OCI-LY7 (cell line): Measurements from ENCODE around the gene SHPK. TPM values are rescaled to one million over a fixed set of nuclear protein-coding genes. Genes with fewer than 3 reads are reported as not detected.

Source experiments
- BruUV-seq: library from RNA; stranded (reverse); fragments of 400-500 nt; replicated peaks from 2 replicates; lab custom pipeline; 2021; lab: Mats Ljungman, UMichigan
- CTCF ChIA-PET: fragments of 300-600 bp; sonication (Branson Sonifier 250); formaldehyde crosslinking; loops from one replicate; lab custom pipeline; 2022; ENCODE audit warnings: antibody characterized with exemption; ENCODE audit not compliant: unreplicated experiment; lab: Charles Lee
- POLR2A ChIA-PET: fragments of 300-600 bp; sonication (Branson Sonifier 250); formaldehyde crosslinking; loops from one replicate; lab custom pipeline; 2022; ENCODE audit warnings: antibody characterized with exemption; lab: Charles Lee
- DNase-seq: peaks from one replicate; pipeline ENCODE4 v3.0.0-alpha.2; 2015; ENCODE audit warnings: low spot score
- H2AFZ ChIP-seq: fragments of 200-600 bp; sonication (generic), shearing (Covaris generic); 2 replicates; pipeline ENCODE4 v1.6.1; 2014; ENCODE audit warnings: mild to moderate bottlenecking, antibody characterized with exemption, low read length, moderate library complexity
- H3K27ac ChIP-seq: fragments of 200-600 bp; sonication (generic); 2 replicates; pipeline ENCODE4 v1.5.1; 2014; ENCODE audit warnings: mixed run types, low read depth, mild to moderate bottlenecking, moderate library complexity, low read length, inconsistent platforms; ENCODE audit not compliant: poor library complexity, severe bottlenecking
- H3K36me3 ChIP-seq: fragments of 200-600 bp; sonication (generic); 2 replicates; pipeline ENCODE4 v1.6.1; 2014; ENCODE audit warnings: mild to moderate bottlenecking, antibody characterized with exemption, low read length, moderate library complexity, mixed read lengths; ENCODE audit not compliant: insufficient read depth
- H3K4me1 ChIP-seq: fragments of 200-600 bp; sonication (generic); 2 replicates; pipeline ENCODE4 v1.5.1; 2014; ENCODE audit warnings: mild to moderate bottlenecking, low read length; ENCODE audit not compliant: insufficient read depth, poor library complexity, severe bottlenecking
- H3K4me2 ChIP-seq: fragments of 200-600 bp; sonication (generic); 2 replicates; pipeline ENCODE4 v1.6.1; 2014; ENCODE audit warnings: mild to moderate bottlenecking, low read length
- H3K4me3 ChIP-seq: fragments of 200-600 bp; sonication (generic); 2 replicates; pipeline ENCODE4 v1.5.1; 2014; ENCODE audit warnings: mild to moderate bottlenecking, low read depth, low read length; ENCODE audit not compliant: poor library complexity, severe bottlenecking
- H3K79me2 ChIP-seq: fragments of 200-600 bp; sonication (generic); 2 replicates; pipeline ENCODE4 v1.6.1; 2016; ENCODE audit warnings: low read depth, mild to moderate bottlenecking, low read length, moderate library complexity, mixed read lengths; ENCODE audit not compliant: insufficient read depth
- H3K9me2 ChIP-seq: fragments of 200-600 bp; sonication (generic); 2 replicates; pipeline ENCODE4 v1.6.1; 2016; ENCODE audit warnings: mild to moderate bottlenecking, low read length, mixed read lengths; ENCODE audit not compliant: insufficient read depth
- H3K9me3 ChIP-seq: fragments of 200-600 bp; sonication (generic); 2 replicates; pipeline ENCODE4 v1.6.1; 2014; ENCODE audit warnings: mild to moderate bottlenecking, mixed run types, low read length, mixed read lengths
- H4K20me1 ChIP-seq: fragments of 200-600 bp; sonication (generic); 2 replicates; pipeline ENCODE4 v1.6.1; 2014; ENCODE audit warnings: mild to moderate bottlenecking, antibody characterized with exemption, low read length, moderate library complexity, mixed read lengths; ENCODE audit not compliant: insufficient read depth
- CTCF ChIP-seq: fragments of 200-600 bp; sonication (generic); conservative IDR thresholded peaks from 2 replicates; pipeline ENCODE4 v1.5.1; 2014; ENCODE audit warnings: mild to moderate bottlenecking, antibody characterized with exemption, low read length, moderate library complexity, mixed read lengths
- EZH2phosphoT487 ChIP-seq: fragments of 200-600 bp; sonication (generic); IDR thresholded peaks from 2 replicates; pipeline ENCODE4 v1.6.1; 2018; ENCODE audit warnings: low read depth, borderline replicate concordance, mild to moderate bottlenecking, mixed run types, antibody characterized with exemption, low read length, moderate library complexity, mixed read lengths
- intact Hi-C: fragments of 100-400 bp; cut with micrococcal nuclease; formaldehyde crosslinking; loops from one replicate; pipeline ENCODE4 v1.10.0; 2022; ENCODE audit not compliant: unreplicated experiment
- total RNA-seq, 2 experiments: library from RNA; depleted of rRNA in 1 of 2; stranded (reverse); fragments of >200 nt in 1 of 2; shearing (Covaris generic) in 1 of 2; gene quantifications; 2 replicates each; pipeline ENCODE4 v1.2.3, GENCODE V29; 2014 to 2022

Gene SHPK
- total RNA-seq, 2 experiments from 2014 or later = 16.9 to 17.0 TPM

GRCh38 chr17:3669548-3669947, 33.5 kb upstream of the SHPK start:
- peak overlapping the region; percentile 55 for H3K27ac ChIP-seq
- ChIA-PET CTCF (no interaction called here), POLR2A (no interaction called here)
- H2AFZ ChIP-seq = no peak overlapping the region
- no peaks in the 10 kb centered on the region for H3K9me2 ChIP-seq
- H4K20me1 ChIP-seq = peaks cover 6% of the 10 kb centered on the region; the same call in 1 of the 2 replicates
- BruUV-seq = no TSS peak
- intact Hi-C loops = loop anchor here (2.0 kb wide), 1 partner anchor 67 kb away; no protein-coding TSS in a partner anchor
- H3K9me3 ChIP-seq = no peaks in the 10 kb centered on the region
- H3K4me1 ChIP-seq = peaks cover 21% of the 10 kb centered on the region
- H3K79me2 ChIP-seq = peaks cover 25% of the 10 kb centered on the region
- no peak for DNase-seq
- no peak for TF ChIP-seq EZH2phosphoT487
- TF ChIP-seq CTCF = no peak
- peak overlapping the region; percentile 92 for H3K4me2 ChIP-seq
- H3K36me3 ChIP-seq = peaks cover 47% of the 10 kb centered on the region
- H3K4me3 ChIP-seq = peak overlapping the region; percentile 93

DNA sequence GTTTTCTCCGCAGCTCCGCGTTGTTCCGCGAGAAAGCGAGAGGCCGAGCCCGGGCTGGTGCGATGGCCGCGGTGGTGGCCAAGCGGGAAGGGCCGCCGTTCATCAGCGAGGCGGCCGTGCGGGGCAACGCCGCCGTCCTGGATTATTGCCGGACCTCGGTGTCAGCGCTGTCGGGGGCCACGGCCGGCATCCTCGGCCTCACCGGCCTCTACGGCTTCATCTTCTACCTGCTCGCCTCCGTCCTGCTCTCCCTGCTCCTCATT, 33.0 kb upstream of the SHPK start:
- Histone ChIP-seq H3K9me2 (no peaks in the 10 kb centered on the region), H2AFZ (no peak overlapping the region), H3K36me3 (peaks cover 46% of the 10 kb centered on the region), H4K20me1 (peaks cover 6% of the 10 kb centered on the region; the same call in 1 of the 2 replicates), H3K9me3 (no peaks in the 10 kb centered on the region), H3K79me2 (peaks cover 25% of the 10 kb centered on the region), H3K4me2 (peak overlapping the region; percentile 92), H3K27ac (peak overlapping the region; percentile 55), H3K4me1 (peaks cover 21% of the 10 kb centered on the region), H3K4me3 (peak overlapping the region; percentile 93)
- intact Hi-C loops = loop anchor here (2.0 kb wide), 1 partner anchor 66 kb away; no protein-coding TSS in a partner anchor
- no peak for TF ChIP-seq CTCF
- no peak for TF ChIP-seq EZH2phosphoT487
- TSS peak; percentile 98 for BruUV-seq
- ChIA-PET CTCF (no interaction called here), POLR2A (no interaction called here)
- no peak for DNase-seq

GRCh38 chr17:3668279-3669084, 32.4 kb upstream of the SHPK start, which contains the start of the genes EMC6 and TAX1BP3:
Gene EMC6, plus strand, starts transcription at chr17:3668812. Its CDS starts 335 bp downstream, at chr17:3669147.
Gene TAX1BP3, minus strand, starts transcription at chr17:3668578. Its CDS starts 52 bp downstream, at chr17:3668526.
- Histone ChIP-seq H3K36me3 (peaks cover 42% of the 10 kb centered on the region), H3K79me2 (peaks cover 25% of the 10 kb centered on the region), H3K4me2 (peak within 1 kb of the TSS; percentile 92), H2AFZ (peak within 1 kb of the TSS; percentile 22; the same call in 1 of the 2 replicates), H3K4me1 (peaks cover 21% of the 10 kb centered on the region), H3K9me3 (no peaks in the 10 kb centered on the region), H3K4me3 (peak within 1 kb of the TSS; percentile 93), H4K20me1 (peaks cover 6% of the 10 kb centered on the region; the same call in 1 of the 2 replicates), H3K27ac (peak within 1 kb of the TSS; percentile 55), H3K9me2 (no peaks in the 10 kb centered on the region)
- TF ChIP-seq CTCF (no peak), EZH2phosphoT487 (no peak)
- intact Hi-C loops = loop anchor here (2.0 kb wide), 1 partner anchor 66 kb away; no protein-coding TSS in a partner anchor
- BruUV-seq = no TSS peak
- ChIA-PET CTCF (no interaction called here), POLR2A (interaction anchor here (0.6 kb wide), 1 partner anchor 12 kb away, joined by 3 read pairs; no protein-coding TSS in a partner anchor)
- DNase-seq = peak; percentile 98
